Memory B cell (primary cell): Measurements from ENCODE around the gene BCL2L2.

Source experiments
- ATAC-seq: fragments of 150-1000 bp; cut with Tn5 transposase; 2 replicates; pipeline ENCODE4 v1.10.0; 2021; ENCODE audit warnings: low read depth, mild to moderate bottlenecking, moderate library complexity
- DNase-seq, 2 donors: peaks; one replicate each; pipeline ENCODE4 v3.0.0; 2022; ENCODE audit warnings: low spot score in 2 of 2
- H3K27ac Mint-ChIP-seq: one replicate; pipeline ENCODE4 v1.8.0; 2022; ENCODE audit warnings: mild to moderate bottlenecking, moderate library complexity, mixed read lengths
- H3K27me3 Mint-ChIP-seq: one replicate; pipeline ENCODE4 v1.8.0; 2022; ENCODE audit warnings: mixed read lengths
- H3K36me3 Mint-ChIP-seq: one replicate; pipeline ENCODE4 v1.8.0; 2022; ENCODE audit warnings: mild to moderate bottlenecking, mixed read lengths
- H3K4me1 Mint-ChIP-seq: one replicate; pipeline ENCODE4 v1.8.0; 2022; ENCODE audit warnings: mixed read lengths
- H3K4me3 Mint-ChIP-seq: one replicate; pipeline ENCODE4 v1.8.0; 2022; ENCODE audit warnings: mild to moderate bottlenecking, moderate library complexity, mixed read lengths
- H3K9me3 Mint-ChIP-seq: one replicate; pipeline ENCODE4 v1.8.0; 2022; ENCODE audit warnings: mixed read lengths

The BCL2L2 gene

DNA sequence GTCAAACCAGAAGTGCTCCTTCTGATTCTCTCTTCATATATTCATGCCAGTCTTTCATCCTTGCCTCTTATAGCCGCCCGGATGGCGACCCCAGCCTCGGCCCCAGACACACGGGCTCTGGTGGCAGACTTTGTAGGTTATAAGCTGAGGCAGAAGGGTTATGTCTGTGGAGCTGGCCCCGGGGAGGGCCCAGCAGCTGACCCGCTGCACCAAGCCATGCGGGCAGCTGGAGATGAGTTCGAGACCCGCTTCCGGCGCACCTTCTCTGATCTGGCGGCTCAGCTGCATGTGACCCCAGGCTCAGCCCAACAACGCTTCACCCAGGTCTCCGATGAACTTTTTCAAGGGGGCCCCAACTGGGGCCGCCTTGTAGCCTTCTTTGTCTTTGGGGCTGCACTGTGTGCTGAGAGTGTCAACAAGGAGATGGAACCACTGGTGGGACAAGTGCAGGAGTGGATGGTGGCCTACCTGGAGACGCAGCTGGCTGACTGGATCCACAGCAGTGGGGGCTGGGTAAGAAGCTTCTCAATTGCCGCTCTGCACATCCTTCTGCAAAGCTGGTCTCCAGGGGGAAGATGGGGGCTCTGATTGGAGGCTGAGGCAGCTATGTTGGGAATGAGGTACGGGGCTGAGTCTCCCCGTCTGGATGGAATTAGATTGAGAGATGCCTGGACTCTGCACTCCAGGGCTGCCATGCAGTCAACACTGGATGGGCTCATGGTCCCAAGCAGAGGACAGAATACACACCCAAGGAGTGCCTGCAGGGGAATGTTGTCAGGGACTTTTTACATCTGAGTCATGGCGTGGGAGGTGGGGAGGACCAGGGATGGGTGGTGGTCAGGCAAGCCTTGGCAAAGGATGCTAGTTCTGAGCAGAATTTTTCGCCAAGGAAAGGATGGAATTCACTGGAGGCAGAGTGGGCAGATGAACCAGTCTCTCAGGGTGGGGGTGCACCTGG, 1.3 kb downstream of the BCL2L2 start:
- no peak for ATAC-seq
- no peak for DNase-seq
- H3K27ac Mint-ChIP-seq = peak overlapping the region; percentile 87
- H3K36me3 Mint-ChIP-seq = peaks cover 1% of the 10 kb centered on the region
- H3K4me3 Mint-ChIP-seq = peak overlapping the region; percentile 83
- H3K27me3 Mint-ChIP-seq = no peaks in the 10 kb centered on the region
- H3K4me1 Mint-ChIP-seq = peaks cover 25% of the 10 kb centered on the region
- no peaks in the 10 kb centered on the region for H3K9me3 Mint-ChIP-seq

DNA sequence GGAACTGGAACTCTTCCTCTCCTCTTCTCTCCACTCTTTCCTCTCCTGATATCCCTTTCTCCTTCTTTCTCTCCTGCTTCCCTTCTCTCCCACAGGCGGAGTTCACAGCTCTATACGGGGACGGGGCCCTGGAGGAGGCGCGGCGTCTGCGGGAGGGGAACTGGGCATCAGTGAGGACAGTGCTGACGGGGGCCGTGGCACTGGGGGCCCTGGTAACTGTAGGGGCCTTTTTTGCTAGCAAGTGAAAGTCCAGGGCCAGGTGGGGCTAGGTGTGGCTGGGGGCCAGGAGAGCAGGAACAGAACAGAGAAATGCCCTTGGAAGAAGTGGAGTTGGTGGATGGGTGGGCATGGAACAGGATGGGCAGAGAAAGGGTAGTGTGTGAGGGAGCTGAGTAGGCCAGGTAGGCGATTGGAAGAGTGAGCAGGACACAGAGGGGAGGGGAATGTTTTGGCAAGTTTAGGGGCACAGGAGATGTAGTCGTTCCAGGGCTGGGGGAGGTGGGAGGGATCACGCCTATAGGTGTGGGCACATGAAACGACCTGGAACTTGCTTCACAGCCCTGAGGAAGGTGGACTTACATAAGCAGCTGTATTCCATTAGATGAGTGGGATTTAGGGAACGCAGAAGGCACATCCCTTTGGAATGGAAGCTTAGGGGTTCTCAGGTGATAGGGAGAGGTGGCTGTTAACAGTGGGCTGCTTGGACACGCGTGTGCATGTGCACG, 2.2 kb downstream of the BCL2L2 start:
- no peaks in the 10 kb centered on the region for H3K9me3 Mint-ChIP-seq
- peaks cover 1% of the 10 kb centered on the region for H3K36me3 Mint-ChIP-seq
- DNase-seq (no peak), ATAC-seq (no peak)
- no peaks in the 10 kb centered on the region for H3K27me3 Mint-ChIP-seq
- no peak overlapping the region for H3K4me3 Mint-ChIP-seq
- no peak overlapping the region for H3K27ac Mint-ChIP-seq
- H3K4me1 Mint-ChIP-seq = peaks cover 22% of the 10 kb centered on the region

DNA sequence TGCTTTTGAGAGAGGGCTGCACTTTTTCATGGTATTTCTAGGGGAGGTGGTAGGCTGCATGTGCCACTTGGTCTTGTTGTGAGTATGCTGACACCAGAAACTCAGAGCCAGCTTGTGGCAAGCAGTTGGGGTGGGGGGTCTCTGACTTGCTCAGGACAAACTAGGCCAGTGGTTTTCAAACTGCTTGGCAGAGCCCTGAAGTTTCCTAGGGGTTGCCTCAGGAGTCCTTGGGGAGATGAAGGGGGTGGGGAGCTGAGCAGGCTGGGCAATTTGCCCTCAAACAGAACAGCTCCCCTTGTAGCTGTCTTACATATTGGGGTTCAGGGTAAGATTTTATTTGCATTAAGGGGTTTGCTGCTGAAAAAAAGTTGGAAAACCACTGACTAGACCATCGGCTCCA, 3.9 kb downstream of the BCL2L2 start:
- DNase-seq = no peak
- H3K4me3 Mint-ChIP-seq = no peak overlapping the region
- peaks cover 22% of the 10 kb centered on the region for H3K4me1 Mint-ChIP-seq
- no peaks in the 10 kb centered on the region for H3K27me3 Mint-ChIP-seq
- H3K36me3 Mint-ChIP-seq = peaks cover 1% of the 10 kb centered on the region
- H3K9me3 Mint-ChIP-seq = no peaks in the 10 kb centered on the region
- H3K27ac Mint-ChIP-seq = no peak overlapping the region
- ATAC-seq = no peak

DNA sequence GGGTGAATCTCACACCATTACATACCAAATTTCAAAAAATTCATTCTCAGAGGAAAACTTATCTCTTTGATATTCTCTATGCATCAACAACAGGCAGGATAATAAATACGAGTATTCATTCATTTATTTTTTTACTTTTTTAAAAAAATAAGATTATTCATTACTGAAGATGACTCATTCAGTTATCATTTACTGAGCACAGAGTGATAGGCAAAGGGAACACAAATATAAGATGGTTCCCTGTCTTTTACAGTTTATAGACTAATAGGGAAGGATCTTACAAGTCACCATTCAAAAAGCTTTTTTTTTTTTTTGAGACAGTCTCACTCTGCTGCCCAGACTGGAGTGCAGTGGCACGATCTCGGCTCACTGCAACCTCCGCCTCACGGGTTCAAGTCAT, 9.7 kb downstream of the BCL2L2 start:
- H3K9me3 Mint-ChIP-seq = no peaks in the 10 kb centered on the region
- no peak overlapping the region for H3K27ac Mint-ChIP-seq
- peaks cover 12% of the 10 kb centered on the region for H3K4me1 Mint-ChIP-seq
- H3K27me3 Mint-ChIP-seq = no peaks in the 10 kb centered on the region
- no peak overlapping the region for H3K4me3 Mint-ChIP-seq
- no peak for DNase-seq
- H3K36me3 Mint-ChIP-seq = peaks cover 3% of the 10 kb centered on the region
- no peak for ATAC-seq

DNA sequence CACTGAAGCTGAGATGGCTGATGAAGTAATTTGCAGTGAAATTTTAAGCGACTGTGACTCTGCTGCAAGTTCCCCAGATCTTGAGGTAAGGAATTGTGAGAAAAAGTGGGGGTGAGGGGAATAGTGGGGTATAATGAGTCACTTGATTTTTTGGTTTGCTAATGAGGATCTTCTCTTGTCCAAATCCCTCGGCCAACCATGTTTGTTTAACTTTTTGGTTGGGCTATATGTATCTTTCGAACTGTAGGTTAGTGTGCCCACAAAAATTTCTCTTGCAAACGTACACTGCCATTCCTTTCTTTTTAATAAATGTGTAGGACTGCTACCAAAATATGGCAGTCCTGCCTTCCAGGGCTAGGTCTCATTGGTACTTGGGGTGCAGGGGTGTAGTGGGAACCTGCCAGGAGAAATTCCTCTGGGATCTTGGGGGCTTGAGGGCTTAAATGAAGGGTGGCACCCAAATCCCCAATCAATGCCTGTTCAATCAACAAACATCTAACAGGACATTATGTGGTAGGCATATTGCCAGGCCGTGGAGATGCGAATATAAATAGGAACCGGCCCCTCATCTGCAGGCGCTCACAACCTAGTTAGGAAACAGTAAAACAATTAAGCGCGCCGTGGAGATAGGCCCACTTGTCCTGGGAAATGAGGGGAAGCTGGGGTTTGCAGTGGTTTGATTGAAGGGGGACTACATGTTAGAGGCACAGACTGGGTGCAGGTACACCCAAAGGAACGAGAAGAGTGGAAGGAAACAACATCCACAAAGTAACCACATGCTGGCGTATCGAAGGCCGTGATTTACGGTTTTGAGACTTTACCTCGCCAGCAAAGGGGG, 13.3 kb downstream of the BCL2L2 start:
- Mint-ChIP-seq H3K27ac (peak overlapping the region; percentile 98), H3K4me3 (peak overlapping the region; percentile 90), H3K9me3 (no peaks in the 10 kb centered on the region), H3K27me3 (no peaks in the 10 kb centered on the region), H3K4me1 (peaks cover 26% of the 10 kb centered on the region), H3K36me3 (peaks cover 12% of the 10 kb centered on the region)
- DNase-seq (peak in 1 of 2 donors; percentile 22), ATAC-seq (no peak)

DNA sequence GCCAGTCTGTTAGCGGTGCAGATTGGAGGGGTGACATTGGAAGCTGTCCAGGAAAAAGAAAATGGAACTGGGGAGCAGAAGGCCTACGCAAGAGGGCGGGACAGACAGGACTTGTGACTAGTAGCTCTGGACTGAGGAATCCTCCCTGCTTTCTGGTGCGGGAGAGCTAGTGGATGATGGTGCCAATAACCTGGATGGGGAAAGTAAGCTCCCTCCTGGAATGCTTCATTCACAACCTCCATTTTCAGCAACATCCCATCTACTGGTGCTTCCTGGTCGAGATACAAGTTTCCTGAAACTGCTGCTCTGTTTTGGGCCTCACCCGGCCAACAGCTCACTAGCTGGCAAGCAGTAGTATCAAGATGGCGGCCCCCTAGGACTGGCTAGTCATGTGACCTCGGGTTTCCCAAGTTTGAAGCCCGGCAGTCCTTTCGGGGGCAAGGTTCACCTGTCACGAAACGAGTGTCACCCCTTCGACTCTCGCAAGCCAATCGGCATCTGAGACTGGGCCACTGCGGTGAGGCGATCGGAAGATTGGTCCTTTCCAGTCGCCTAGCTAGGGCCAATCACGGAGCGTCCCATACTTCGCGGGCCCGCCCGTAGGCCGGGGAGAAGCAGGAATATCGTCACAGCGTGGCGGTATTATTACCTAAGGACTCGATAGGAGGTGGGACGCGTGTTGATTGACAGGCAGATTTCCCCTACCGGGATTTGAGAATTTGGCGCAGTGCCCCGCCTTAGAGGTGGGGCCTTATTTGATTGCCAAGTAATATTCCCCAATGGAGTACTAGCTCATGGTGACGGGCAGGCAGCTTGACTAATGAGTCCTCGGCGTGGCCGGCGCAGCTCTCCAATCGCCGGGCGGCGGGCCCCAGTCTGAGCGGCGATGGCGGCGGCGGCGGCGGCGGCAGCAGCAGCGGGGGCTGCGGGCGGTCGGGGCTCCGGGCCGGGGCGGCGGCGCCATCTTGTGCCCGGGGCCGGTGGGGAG, 14.2 kb downstream of the BCL2L2 start, which contains the start of gene PABPN1:
PABPN1 (plus strand) TSS at position 874 of the 988 bp plus-strand sequence; CDS start at position 887, 13 bp downstream.
- ATAC-seq = peak; percentile 80
- peaks cover 26% of the 10 kb centered on the region for H3K4me1 Mint-ChIP-seq
- H3K27ac Mint-ChIP-seq = peak within 1 kb of the TSS; percentile 98
- DNase-seq = peak; percentile 86 to 95
- H3K27me3 Mint-ChIP-seq = no peaks in the 10 kb centered on the region
- H3K36me3 Mint-ChIP-seq = peaks cover 18% of the 10 kb centered on the region
- H3K4me3 Mint-ChIP-seq = peak within 1 kb of the TSS; percentile 90
- no peaks in the 10 kb centered on the region for H3K9me3 Mint-ChIP-seq

DNA sequence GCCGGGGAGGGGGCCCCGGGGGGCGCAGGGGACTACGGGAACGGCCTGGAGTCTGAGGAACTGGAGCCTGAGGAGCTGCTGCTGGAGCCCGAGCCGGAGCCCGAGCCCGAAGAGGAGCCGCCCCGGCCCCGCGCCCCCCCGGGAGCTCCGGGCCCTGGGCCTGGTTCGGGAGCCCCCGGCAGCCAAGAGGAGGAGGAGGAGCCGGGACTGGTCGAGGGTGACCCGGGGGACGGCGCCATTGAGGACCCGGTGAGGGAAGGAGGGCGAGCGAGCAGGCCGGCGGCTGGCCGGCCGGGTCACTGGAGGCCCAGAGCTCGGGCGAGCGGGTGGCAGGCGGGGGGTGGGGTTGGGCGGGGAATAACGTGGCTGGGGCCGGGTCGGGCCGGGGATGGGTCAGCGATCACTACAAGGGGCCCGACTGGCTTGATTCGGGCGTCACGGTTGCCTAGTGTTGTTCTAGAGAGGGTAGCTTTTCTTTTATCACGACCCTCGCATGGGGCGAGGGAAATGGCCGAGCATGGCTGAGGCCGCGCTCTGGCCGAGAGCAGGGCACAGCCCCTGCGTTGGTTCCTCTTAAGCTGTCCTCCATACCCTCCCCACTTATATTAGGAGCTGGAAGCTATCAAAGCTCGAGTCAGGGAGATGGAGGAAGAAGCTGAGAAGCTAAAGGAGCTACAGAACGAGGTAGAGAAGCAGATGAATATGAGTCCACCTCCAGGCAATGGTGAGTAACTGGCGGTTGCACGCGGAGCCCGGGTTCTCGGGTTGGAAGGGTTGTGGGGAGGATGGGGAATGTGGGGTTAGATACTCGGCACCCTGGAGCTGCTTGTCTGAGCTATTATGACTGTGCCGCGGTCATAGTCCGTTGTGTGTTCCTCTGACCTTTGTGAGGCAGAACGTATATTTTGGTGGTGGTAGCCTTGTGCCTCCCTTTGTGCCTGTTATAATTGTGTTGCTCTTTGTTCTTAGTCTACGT, 15.2 kb downstream of the BCL2L2 start:
- DNase-seq = no peak
- no peaks in the 10 kb centered on the region for H3K9me3 Mint-ChIP-seq
- H3K36me3 Mint-ChIP-seq = peaks cover 22% of the 10 kb centered on the region
- H3K27me3 Mint-ChIP-seq = no peaks in the 10 kb centered on the region
- peak overlapping the region; percentile 87 for H3K4me3 Mint-ChIP-seq
- peaks cover 26% of the 10 kb centered on the region for H3K4me1 Mint-ChIP-seq
- peak; percentile 0 for ATAC-seq
- peak overlapping the region; percentile 98 for H3K27ac Mint-ChIP-seq

DNA sequence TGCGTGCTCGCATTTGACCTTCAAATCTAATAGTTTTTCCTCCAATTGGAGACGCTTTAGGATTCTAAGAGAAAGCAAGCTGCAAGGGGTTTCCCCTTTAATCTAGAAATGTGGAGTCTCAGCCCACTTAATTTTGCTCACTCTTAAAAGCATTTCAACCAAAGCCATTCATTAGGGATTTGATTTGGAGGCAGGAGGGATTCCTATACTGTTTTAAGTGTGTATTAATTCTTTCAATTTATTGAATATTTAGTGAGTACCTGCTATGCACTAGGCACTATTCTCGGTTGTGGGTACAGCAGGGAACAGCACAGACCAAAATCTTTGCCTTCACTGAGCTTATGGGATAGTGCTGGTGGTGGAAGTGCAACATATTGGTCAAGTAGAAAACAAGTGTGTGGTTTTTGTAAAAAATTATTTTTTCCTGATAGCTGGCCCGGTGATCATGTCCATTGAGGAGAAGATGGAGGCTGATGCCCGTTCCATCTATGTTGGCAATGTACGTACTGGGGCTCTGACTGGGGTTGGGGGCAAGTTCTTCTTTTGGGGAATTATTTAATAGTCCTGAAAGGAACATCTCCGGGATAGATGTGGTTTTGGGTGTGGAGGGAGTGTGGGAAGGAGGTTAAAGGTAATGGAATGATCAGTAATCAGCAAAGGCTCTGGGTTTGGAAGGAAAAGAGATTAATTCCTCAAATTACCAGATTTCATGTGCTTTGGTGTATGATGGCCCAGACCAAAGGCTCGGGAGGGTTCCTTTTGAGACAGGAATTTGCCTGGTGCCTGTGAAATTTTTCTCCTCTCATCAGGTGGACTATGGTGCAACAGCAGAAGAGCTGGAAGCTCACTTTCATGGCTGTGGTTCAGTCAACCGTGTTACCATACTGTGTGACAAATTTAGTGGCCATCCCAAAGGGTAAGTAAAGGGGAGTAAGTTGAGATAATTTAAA, 16.2 kb downstream of the BCL2L2 start:
- peaks cover 27% of the 10 kb centered on the region for H3K4me1 Mint-ChIP-seq
- ATAC-seq = no peak
- DNase-seq = no peak
- H3K27me3 Mint-ChIP-seq = no peaks in the 10 kb centered on the region
- no peaks in the 10 kb centered on the region for H3K9me3 Mint-ChIP-seq
- peaks cover 22% of the 10 kb centered on the region for H3K36me3 Mint-ChIP-seq
- H3K27ac Mint-ChIP-seq = peak overlapping the region; percentile 98
- peak overlapping the region; percentile 87 for H3K4me3 Mint-ChIP-seq

DNA sequence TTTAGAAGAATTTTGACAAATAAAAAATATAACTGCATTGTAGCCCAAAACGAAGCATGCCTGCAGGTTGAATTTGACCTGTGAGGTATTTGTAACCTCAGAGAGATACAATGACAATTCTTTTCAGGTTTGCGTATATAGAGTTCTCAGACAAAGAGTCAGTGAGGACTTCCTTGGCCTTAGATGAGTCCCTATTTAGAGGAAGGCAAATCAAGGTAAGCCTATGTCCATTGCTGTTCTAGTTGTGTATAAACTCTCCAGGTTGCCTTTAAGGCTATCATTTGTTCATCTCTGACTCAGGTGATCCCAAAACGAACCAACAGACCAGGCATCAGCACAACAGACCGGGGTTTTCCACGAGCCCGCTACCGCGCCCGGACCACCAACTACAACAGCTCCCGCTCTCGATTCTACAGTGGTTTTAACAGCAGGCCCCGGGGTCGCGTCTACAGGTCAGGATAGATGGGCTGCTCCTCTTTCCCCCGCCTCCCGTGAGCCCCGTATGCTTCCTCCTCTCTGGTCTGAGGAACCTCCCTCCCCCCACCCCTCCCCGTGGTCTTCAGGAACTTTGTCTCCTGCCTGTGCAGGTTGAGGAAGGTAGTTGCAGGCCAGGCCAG, 17.3 kb downstream of the BCL2L2 start:
- Mint-ChIP-seq H3K4me1 (peaks cover 30% of the 10 kb centered on the region), H3K27me3 (no peaks in the 10 kb centered on the region), H3K36me3 (peaks cover 22% of the 10 kb centered on the region), H3K9me3 (no peaks in the 10 kb centered on the region), H3K4me3 (no peak overlapping the region), H3K27ac (no peak overlapping the region)
- DNase-seq = no peak
- ATAC-seq = no peak

DNA sequence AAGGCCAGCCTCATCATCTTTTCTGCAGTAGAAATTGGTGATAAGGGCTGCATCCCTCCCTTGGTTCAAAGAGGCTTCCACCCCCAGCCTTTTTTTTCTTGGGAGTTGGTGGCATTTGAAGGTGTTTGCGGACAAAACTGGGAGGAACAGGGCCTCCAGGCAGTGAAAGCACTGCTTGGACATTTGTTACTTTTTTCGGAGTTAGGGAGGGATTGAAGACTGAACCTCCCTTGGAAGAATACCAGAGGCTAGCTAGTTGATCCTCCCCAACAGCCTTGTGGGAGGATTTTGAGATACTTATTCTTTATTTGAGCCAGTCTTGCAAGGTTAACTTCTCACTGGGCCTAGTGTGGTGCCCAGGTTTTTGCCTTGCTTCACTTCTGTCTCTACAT, 17.8 kb downstream of the BCL2L2 start:
- Mint-ChIP-seq H3K27me3 (no peaks in the 10 kb centered on the region), H3K4me3 (no peak overlapping the region), H3K27ac (no peak overlapping the region), H3K4me1 (peaks cover 30% of the 10 kb centered on the region), H3K9me3 (no peaks in the 10 kb centered on the region), H3K36me3 (peaks cover 22% of the 10 kb centered on the region)
- no peak for DNase-seq
- no peak for ATAC-seq

DNA sequence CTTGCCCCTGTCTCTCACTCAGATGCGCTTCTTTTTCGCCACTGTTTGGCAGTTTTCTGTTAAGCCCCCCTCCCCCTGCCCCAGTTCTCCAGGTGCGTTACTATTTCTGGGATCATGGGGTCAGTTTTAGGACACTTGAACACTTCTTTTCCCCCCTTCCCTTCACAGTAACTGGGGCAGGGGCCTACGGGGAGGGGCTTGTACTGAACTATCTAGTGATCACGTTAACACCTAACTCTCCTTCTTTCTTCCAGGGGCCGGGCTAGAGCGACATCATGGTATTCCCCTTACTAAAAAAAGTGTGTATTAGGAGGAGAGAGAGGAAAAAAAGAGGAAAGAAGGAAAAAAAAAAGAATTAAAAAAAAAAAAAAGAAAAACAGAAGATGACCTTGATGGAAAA, 18.4 kb downstream of the BCL2L2 start:
- H3K9me3 Mint-ChIP-seq = no peaks in the 10 kb centered on the region
- DNase-seq = no peak
- H3K4me1 Mint-ChIP-seq = peaks cover 26% of the 10 kb centered on the region
- no peak for ATAC-seq
- H3K27ac Mint-ChIP-seq = no peak overlapping the region
- no peak overlapping the region for H3K4me3 Mint-ChIP-seq
- peaks cover 21% of the 10 kb centered on the region for H3K36me3 Mint-ChIP-seq
- no peaks in the 10 kb centered on the region for H3K27me3 Mint-ChIP-seq
